ENCODE measurements around the gene MAPK12. TPM values are rescaled to one million over a fixed set of nuclear protein-coding genes. Genes with fewer than 3 reads are reported as not detected.

Gene MAPK12
- total RNA-seq, 1 donor from 2014 or later, result 88.5 TPM

DNA sequence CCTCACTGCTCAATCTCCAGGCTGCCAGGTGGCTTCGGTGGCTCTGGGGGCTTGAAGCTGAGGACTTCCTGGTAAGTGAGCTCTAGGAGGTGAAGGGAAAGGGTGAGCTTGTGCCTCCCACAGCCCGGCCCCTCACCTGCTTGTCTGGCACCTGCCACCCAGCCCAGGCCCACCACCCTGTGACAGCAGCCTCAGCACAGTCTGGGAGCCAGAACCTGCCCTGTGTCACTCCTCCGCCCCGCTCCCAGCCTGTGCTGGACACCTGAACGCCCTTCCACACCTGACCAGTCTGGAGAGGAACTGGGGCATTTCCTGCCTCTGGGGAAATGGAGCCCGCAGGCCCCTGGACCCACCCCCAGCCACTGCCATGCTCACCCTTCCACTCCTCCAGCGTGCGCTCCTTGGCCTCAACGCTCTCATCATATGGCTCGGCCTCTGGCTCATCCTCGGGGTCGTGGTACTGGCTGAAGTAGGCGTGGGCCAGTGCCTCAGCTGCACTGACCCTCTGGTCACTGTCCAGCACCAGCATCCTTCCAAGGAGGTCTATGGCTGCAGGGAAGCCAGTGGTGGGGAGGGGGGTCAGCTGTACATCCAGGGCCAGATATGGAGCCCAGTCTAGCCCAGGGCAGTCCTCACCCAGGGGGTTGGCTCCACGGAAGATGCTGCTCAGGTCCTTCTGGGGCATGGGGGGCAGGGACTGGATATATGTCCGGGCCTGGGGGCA lies 3.6 kb upstream of the MAPK12 start:
- Mint-ChIP-seq H3K4me1 (ENCODE audit: low read depth, unreplicated experiment) (peaks cover 1% of the 10 kb centered on the region), H3K36me3 (ENCODE audit: unreplicated experiment) (no peaks in the 10 kb centered on the region), H3K9me3 (ENCODE audit: unreplicated experiment) (no peaks in the 10 kb centered on the region), H3K27me3 (ENCODE audit: unreplicated experiment) (peaks cover 7% of the 10 kb centered on the region), H3K4me3 (ENCODE audit: unreplicated experiment) (no peak overlapping the region), H3K27ac (ENCODE audit: unreplicated experiment) (no peak overlapping the region)
- no peak for DNase-seq
- TF ChIP-seq, protein P1, sequence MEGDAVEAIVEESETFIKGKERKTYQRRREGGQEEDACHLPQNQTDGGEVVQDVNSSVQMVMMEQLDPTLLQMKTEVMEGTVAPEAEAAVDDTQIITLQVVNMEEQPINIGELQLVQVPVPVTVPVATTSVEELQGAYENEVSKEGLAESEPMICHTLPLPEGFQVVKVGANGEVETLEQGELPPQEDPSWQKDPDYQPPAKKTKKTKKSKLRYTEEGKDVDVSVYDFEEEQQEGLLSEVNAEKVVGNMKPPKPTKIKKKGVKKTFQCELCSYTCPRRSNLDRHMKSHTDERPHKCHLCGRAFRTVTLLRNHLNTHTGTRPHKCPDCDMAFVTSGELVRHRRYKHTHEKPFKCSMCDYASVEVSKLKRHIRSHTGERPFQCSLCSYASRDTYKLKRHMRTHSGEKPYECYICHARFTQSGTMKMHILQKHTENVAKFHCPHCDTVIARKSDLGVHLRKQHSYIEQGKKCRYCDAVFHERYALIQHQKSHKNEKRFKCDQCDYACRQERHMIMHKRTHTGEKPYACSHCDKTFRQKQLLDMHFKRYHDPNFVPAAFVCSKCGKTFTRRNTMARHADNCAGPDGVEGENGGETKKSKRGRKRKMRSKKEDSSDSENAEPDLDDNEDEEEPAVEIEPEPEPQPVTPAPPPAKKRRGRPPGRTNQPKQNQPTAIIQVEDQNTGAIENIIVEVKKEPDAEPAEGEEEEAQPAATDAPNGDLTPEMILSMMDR (IDR thresholded peaks at IDR 0.05; ENCODE audit: partially characterized antibody, unreplicated experiment), result no peak

DNA sequence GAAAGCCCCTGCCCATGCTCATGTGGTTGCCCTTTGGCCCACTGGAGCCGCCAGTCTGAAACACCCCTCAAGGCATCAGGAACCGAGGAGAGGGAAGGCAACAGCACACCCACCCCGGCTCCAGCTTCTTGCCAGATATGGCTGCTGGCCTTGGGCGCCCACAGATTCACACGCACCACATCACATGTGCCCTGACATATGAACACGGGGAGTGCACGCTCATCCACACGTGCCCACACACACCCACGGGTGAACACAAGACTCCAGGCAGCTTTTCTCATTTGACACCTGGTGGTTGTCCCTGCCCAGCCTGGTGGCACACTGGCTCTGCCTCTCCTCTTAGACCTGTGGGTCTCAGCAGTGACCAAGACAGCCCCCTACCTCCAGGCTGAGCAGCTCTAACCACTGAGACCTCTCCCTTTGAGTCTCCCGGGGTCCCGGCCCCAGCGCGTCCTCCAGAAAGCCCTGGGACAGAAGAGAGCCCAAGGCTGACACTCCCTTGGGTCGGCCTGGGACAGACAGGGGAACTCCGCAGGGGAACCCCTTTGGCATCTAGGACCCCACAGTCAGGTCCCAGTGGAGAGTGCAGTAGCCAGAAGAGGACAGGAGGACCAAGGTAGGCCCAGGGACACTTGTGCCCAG lies 2.7 kb upstream of the MAPK12 start:
- DNase-seq, result no peak
- H3K27ac Mint-ChIP-seq (ENCODE audit: unreplicated experiment), result no peak overlapping the region
- peaks cover 7% of the 10 kb centered on the region for H3K27me3 Mint-ChIP-seq (ENCODE audit: unreplicated experiment)
- no peaks in the 10 kb centered on the region for H3K9me3 Mint-ChIP-seq (ENCODE audit: unreplicated experiment)
- H3K4me1 Mint-ChIP-seq (ENCODE audit: low read depth, unreplicated experiment), result peaks cover 1% of the 10 kb centered on the region
- TF ChIP-seq, protein P1 (IDR thresholded peaks at IDR 0.05; ENCODE audit: partially characterized antibody, unreplicated experiment), result no peak
- no peaks in the 10 kb centered on the region for H3K36me3 Mint-ChIP-seq (ENCODE audit: unreplicated experiment)
- no peak overlapping the region for H3K4me3 Mint-ChIP-seq (ENCODE audit: unreplicated experiment)

DNA sequence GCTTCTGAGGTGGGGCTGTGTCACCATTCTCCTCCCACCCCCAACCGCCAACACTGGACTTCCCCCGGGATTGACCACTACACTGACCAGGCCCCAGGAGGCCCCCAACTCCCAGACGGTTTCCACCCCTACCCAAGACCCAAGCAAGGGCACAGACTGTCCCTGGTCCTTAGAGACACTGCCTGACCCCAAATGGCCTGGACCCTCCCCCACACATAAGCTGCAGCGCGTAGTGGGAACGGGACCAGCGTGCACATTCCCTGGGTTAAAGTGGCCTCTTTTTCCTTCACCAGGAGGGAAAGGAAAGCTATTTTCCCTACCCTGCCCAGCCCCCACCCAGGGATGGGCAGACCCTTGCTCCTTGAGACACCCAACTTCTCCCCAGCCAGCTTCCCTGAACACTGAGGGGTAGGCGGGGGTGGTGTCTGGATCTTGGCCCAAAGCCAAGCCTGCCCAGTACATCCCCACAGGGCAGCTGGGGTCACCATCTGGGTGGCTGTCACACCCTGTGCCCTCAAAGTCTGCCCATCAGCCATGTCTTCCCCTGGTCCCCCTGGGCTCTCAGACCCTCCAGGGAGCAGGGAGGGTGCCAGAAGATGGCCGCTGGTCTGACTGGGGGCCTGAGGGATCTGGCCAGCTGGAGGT lies 1.6 kb upstream of the MAPK12 start:
- TF ChIP-seq, protein P1 (IDR thresholded peaks at IDR 0.05; ENCODE audit: partially characterized antibody, unreplicated experiment), result no peak
- no peaks in the 10 kb centered on the region for H3K4me1 Mint-ChIP-seq (ENCODE audit: low read depth, unreplicated experiment)
- no peak for DNase-seq
- no peaks in the 10 kb centered on the region for H3K9me3 Mint-ChIP-seq (ENCODE audit: unreplicated experiment)
- no peaks in the 10 kb centered on the region for H3K36me3 Mint-ChIP-seq (ENCODE audit: unreplicated experiment)
- peaks cover 8% of the 10 kb centered on the region for H3K27me3 Mint-ChIP-seq (ENCODE audit: unreplicated experiment)
- no peak overlapping the region for H3K4me3 Mint-ChIP-seq (ENCODE audit: unreplicated experiment)
- no peak overlapping the region for H3K27ac Mint-ChIP-seq (ENCODE audit: unreplicated experiment)

DNA sequence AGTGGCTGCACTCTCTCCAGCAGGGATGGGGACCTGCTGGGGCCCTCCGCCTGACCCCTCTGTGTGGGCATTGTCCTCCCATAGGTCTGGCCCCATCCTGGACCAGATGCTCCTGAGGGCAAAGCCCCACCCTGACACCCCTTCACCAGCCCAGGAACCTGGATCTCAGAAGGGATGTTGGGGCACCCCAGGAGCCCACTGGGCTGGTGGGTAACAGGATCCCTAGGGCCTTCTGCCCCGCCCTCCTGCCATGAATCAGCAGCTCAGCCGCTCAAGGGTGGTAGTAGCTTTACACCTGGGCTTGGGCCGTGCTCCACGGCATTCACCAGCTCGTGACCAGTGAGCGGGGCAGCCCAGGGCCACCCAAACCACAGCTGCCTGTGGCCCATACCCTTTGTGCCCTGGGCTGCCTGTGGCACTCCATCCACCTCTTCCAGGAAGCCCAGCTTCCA lies 1.0 kb upstream of the MAPK12 start:
- H3K27me3 Mint-ChIP-seq (ENCODE audit: unreplicated experiment), result peaks cover 8% of the 10 kb centered on the region
- TF ChIP-seq, protein P1 (IDR thresholded peaks at IDR 0.05; ENCODE audit: partially characterized antibody, unreplicated experiment), result no peak
- DNase-seq, result no peak
- H3K4me3 Mint-ChIP-seq (ENCODE audit: unreplicated experiment), result peak overlapping the region; percentile 74
- no peaks in the 10 kb centered on the region for H3K36me3 Mint-ChIP-seq (ENCODE audit: unreplicated experiment)
- H3K4me1 Mint-ChIP-seq (ENCODE audit: low read depth, unreplicated experiment), result no peaks in the 10 kb centered on the region
- no peaks in the 10 kb centered on the region for H3K9me3 Mint-ChIP-seq (ENCODE audit: unreplicated experiment)
- no peak overlapping the region for H3K27ac Mint-ChIP-seq (ENCODE audit: unreplicated experiment)

Measured in glutamatergic neuron (in vitro differentiated cells).